H1 (cell line): ENCODE measurements around the gene COL26A1. TPM values are rescaled to one million over a fixed set of nuclear protein-coding genes. Genes with fewer than 3 reads are reported as not detected.

Experiments
- ATF3 ChIP-seq: IDR thresholded peaks from 2 replicates; pipeline ENCODE4 v1.6.1; 2011; ENCODE audit warnings: low read depth, mild to moderate bottlenecking, low read length; ENCODE audit not compliant: insufficient read depth
- CBX8 ChIP-seq: fragments of 300-800, 300-1000 bp; sonication (generic); IDR thresholded peaks from 2 replicates; pipeline ENCODE4 v1.7.1; 2016; ENCODE audit warnings: low read depth, low read length, borderline replicate concordance
- CHD2 ChIP-seq: IDR thresholded peaks from 2 replicates; pipeline ENCODE4 v1.6.1; 2012; ENCODE audit warnings: low read length, improper control_type of control experiment
- CTBP2 ChIP-seq: IDR thresholded peaks from 2 replicates; pipeline ENCODE4 v1.7.0; 2011; ENCODE audit warnings: borderline replicate concordance, mild to moderate bottlenecking, moderate library complexity, mixed read lengths, low read length; ENCODE audit not compliant: insufficient read depth, insufficient read length
- MAFK ChIP-seq: IDR thresholded peaks from 2 replicates; pipeline ENCODE4 v1.6.1; 2012; ENCODE audit warnings: low read depth, mild to moderate bottlenecking, improper control_type of control experiment, low read length
- RXRA ChIP-seq: IDR thresholded peaks from 2 replicates; pipeline ENCODE4 v1.6.1; 2011; ENCODE audit warnings: low read depth, mild to moderate bottlenecking, low read length, moderate library complexity; ENCODE audit not compliant: insufficient read depth
- polyA plus RNA-seq, 7 experiments: library from polyadenylated mRNA; depleted of rRNA in 3 of 7; stranded (reverse) in 5 of 7; unstranded in 2 of 7; fragments of >200 nt in 5 of 7; fragments of 200-250 nt in 2 of 7; gene quantifications; 1 replicate in 5 of 7; 2 replicates in 1 of 7; 4 replicates in 1 of 7; pipeline versions ENCODE4 v1.2.1 to v1.2.3, GENCODE V29; 2011 to 2013; ENCODE audit warnings: missing spikeins in 2 of 7, mixed read lengths in 2 of 7
- total RNA-seq: library from RNA; stranded (reverse); fragmentation: NEBNext Ultra II Directional; extraction: Animal tissue kit (Norgen Biotek cat#: 25700); gene quantifications from 2 replicates; pipeline ENCODE4 v1.2.1, GENCODE V29; 2021

COL26A1 gene
- total and polyA plus RNA-seq, 2 of the 8 experiments (the other 6 are each of a cell fraction or from before 2014, with no cell fraction given) = 51.1 to 68.8 TPM

- TF ChIP-seq MAFK (no peak), CBX8 (no peak), CHD2 (no peak), RXRA (no peak), ATF3 (no peak), CTBP2 (no peak)
Observed at GRCh38 chr7:101599787-101600186, 237.1 kb downstream of the COL26A1 start (continued).
